ENCODE data around the gene TTC32. TPM values are rescaled to one million over a fixed set of nuclear protein-coding genes. Genes with fewer than 3 reads are reported as not detected.
"Not testable (repeated sequence)": the region's sequence is repeated elsewhere in the genome, so short reads cannot be mapped to it uniquely, and the experiment has no call there.

Gene TTC32
- total RNA-seq, 3 donors from 2014 or later = 16.7 to 35.1 (median 17.8) TPM

GRCh38 chr2:19893520-19894133, 8.2 kb downstream of the TTC32 start:
- Histone ChIP-seq H3K9me3 (no peaks in the 10 kb centered on the region), H3K4me3 (no peak overlapping the region), H3K4me1 (peaks cover 0 to 6% of the 10 kb centered on the region in 2 donors), H3K27ac (no peak overlapping the region), H3K27me3 (no peaks in the 10 kb centered on the region), H3K36me3 (no peaks in the 10 kb centered on the region)
- no peak for DNase-seq (ENCODE audit: low spot score in 2 of 2)
- TF ChIP-seq POLR2A (IDR thresholded peaks at IDR 0.05) (no peak), CTCF (IDR thresholded peaks at IDR 0.05) (no peak), POLR2AphosphoS5 (IDR thresholded peaks at IDR 0.05) (no peak)
- intact Hi-C loops (cut with DNase I; ENCODE audit: low total_unique reads) = no loop called here

DNA sequence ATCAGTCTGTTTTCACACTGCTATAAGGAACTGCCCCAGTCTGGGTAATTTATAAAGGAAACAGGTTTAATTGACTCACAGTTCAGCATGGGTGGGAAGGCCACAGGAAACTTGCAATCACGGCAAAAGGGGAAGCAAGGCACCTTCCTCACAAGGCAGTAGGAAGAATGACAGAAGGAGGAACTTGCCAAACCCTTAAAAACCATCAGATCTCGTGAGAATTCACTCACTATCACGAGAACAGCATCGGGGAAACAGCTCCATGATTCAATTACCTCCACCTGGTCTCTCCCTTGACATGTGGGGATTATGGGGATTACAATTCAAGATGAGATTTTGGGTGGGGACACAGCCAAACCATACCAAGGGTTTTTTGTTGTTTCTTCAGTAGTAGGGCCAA, 9.8 kb downstream of the TTC32 start:
- DNase-seq (ENCODE audit: low spot score in 2 of 2); H3K27me3 ChIP-seq; H3K4me3 ChIP-seq; H3K27ac ChIP-seq; intact Hi-C loops (cut with DNase I; ENCODE audit: low total_unique reads); H3K4me1 ChIP-seq; H3K36me3 ChIP-seq; H3K9me3 ChIP-seq: not testable (repeated sequence)

DNA sequence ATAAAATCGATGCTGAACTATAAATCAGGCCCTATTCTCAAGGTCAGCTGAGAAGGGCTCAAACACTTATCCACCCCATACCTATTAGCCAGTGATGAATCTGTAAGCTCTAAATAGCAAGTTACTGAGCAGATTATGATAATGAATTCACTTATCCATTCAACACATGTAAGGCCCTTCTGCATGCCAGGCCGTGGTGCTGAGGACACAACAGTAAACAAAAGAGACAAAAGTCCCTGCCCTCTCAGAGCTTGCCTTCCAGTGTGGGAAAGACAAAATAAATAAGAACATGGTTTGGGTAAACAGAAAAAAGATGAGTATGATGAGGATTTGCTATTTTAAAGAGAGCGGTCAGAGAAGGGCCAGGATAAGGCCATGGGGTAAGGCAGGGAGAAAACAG, 11.7 kb downstream of the TTC32 start:
- no peak for DNase-seq (ENCODE audit: low spot score in 2 of 2)
- no peak overlapping the region for H3K27ac ChIP-seq
- no peaks in the 10 kb centered on the region for H3K9me3 ChIP-seq
- intact Hi-C loops (cut with DNase I; ENCODE audit: low total_unique reads) = no loop called here
- no peaks in the 10 kb centered on the region for H3K27me3 ChIP-seq
- H3K36me3 ChIP-seq = no peaks in the 10 kb centered on the region
- no peaks in the 10 kb centered on the region for H3K4me1 ChIP-seq
- TF ChIP-seq CTCF (IDR thresholded peaks at IDR 0.05) (no peak), POLR2AphosphoS5 (IDR thresholded peaks at IDR 0.05) (no peak), POLR2A (IDR thresholded peaks at IDR 0.05) (no peak)
- H3K4me3 ChIP-seq = no peak overlapping the region

DNA sequence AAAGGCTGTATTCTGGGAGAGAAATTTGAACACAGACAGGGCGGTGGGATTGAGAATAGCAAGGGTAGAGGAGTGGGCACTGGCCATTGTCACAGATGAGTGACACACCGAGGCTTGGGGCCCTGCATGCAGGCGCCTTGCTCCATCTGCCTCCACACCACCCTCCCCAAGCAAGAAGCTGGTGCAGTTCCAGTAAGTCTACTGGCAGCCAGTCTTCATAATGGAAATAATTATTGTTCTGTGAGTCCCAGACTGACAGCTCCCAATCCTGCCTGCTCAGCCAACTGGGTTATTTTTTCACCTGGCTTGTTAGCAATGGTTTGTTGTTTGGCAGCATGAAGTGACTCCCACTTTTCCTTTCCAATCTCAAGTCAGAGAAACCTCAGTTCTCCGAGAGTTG, 13.0 kb downstream of the TTC32 start:
- TF ChIP-seq POLR2A (IDR thresholded peaks at IDR 0.05) = no peak
- TF ChIP-seq CTCF (IDR thresholded peaks at IDR 0.05) = no peak
- TF ChIP-seq POLR2AphosphoS5 (IDR thresholded peaks at IDR 0.05) = no peak
- intact Hi-C loops (cut with DNase I; ENCODE audit: low total_unique reads) = no loop called here
- no peak overlapping the region for H3K4me3 ChIP-seq

DNA sequence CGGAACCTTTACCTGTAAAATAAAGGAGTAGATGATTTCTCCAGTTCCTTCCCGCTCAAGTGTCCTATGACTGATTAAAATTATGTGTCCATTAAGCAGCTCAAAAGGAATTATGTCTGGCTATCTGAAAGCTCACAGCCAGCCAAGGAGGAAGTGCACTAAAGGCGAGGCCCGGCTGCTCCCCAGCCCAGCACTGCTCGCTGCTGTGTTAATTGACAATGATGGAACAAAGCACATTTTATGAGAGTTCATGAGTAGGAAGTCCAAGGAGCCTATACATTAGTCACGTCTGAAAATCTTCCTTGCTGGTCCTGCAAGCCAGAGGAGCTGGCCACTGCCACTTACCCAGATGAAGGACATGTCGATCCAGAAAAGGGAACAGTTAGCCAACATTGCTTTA, 14.3 kb downstream of the TTC32 start:
- Histone ChIP-seq H3K4me3 (no peak overlapping the region), H3K36me3 (no peaks in the 10 kb centered on the region), H3K9me3 (no peaks in the 10 kb centered on the region), H3K4me1 (no peaks in the 10 kb centered on the region), H3K27me3 (no peaks in the 10 kb centered on the region), H3K27ac (no peak overlapping the region)
- intact Hi-C loops (cut with DNase I; ENCODE audit: low total_unique reads) = no loop called here
- TF ChIP-seq CTCF (IDR thresholded peaks at IDR 0.05) (no peak), POLR2A (IDR thresholded peaks at IDR 0.05) (no peak), POLR2AphosphoS5 (IDR thresholded peaks at IDR 0.05) (no peak)
- no peak for DNase-seq (ENCODE audit: low spot score in 2 of 2)

More for the DNA sequence above, 13.0 kb downstream of the TTC32 start:
- H3K27me3 ChIP-seq = no peaks in the 10 kb centered on the region
- H3K4me1 ChIP-seq = no peaks in the 10 kb centered on the region
- no peaks in the 10 kb centered on the region for H3K9me3 ChIP-seq
- no peak for DNase-seq (ENCODE audit: low spot score in 2 of 2)
- H3K36me3 ChIP-seq = no peaks in the 10 kb centered on the region
- H3K27ac ChIP-seq = no peak overlapping the region

GRCh38 chr2:19886261-19886660, 15.5 kb downstream of the TTC32 start:
- Histone ChIP-seq H3K27me3 (no peaks in the 10 kb centered on the region), H3K36me3 (no peaks in the 10 kb centered on the region), H3K9me3 (no peaks in the 10 kb centered on the region), H3K4me3 (no peak overlapping the region), H3K4me1 (no peaks in the 10 kb centered on the region), H3K27ac (no peak overlapping the region)
- TF ChIP-seq CTCF (IDR thresholded peaks at IDR 0.05) = no peak
- no peak for TF ChIP-seq POLR2AphosphoS5 (IDR thresholded peaks at IDR 0.05)
- no peak for TF ChIP-seq POLR2A (IDR thresholded peaks at IDR 0.05)
- no peak for DNase-seq (ENCODE audit: low spot score in 2 of 2)
- intact Hi-C loops (cut with DNase I; ENCODE audit: low total_unique reads) = no loop called here

All from breast epithelium (tissue), 4 donors.